Ramos (cell line): ENCODE measurements around the gene MRPL14.

ENCODE experiments used
- in situ Hi-C: fragments of 300-500 bp; cut with MboI; formaldehyde crosslinking; loops from one replicate; pipeline ENCODE4 v1.14.3; 2022; ENCODE audit warnings: low sequenced_read_pairs; ENCODE audit not compliant: unreplicated experiment

MRPL14 gene

GRCh38 chr6:44127186-44128019 lies at the start of gene MRPL14, which contains the start of gene TMEM63B:
TSS of gene MRPL14 (minus strand) at chr6:44127452. CDS start at chr6:44116611, 10,841 bp downstream.
TSS of gene TMEM63B (plus strand) at chr6:44127554. CDS start at chr6:44134585, 7,031 bp downstream.
- in situ Hi-C loops, result no loop called here

- in situ Hi-C loops, result no loop called here
Observed at GRCh38 chr6:44176130-44176761, 49.0 kb upstream of the MRPL14 start.

GRCh38 chr6:44172731-44173500 lies 45.7 kb upstream of the MRPL14 start:
- in situ Hi-C loops, result loop anchor here (25.0 kb wide), 1 partner anchor 164 kb away; the partner anchor contains the start of gene SPATS1

- in situ Hi-C loops, result loop anchor here (25.0 kb wide), 1 partner anchor 165 kb away; the partner anchor contains the start of gene SPATS1
Observed at GRCh38 chr6:44171899-44172546, 44.8 kb upstream of the MRPL14 start.

- in situ Hi-C loops, result loop anchor here (5.0 to 25.0 kb wide), 2 partner anchors 77 to 167 kb away; partner anchors contain the start of genes HSP90AB1 and SPATS1
Observed at GRCh38 chr6:44169886-44170570, 42.8 kb upstream of the MRPL14 start.

GRCh38 chr6:44169154-44169553 lies 41.9 kb upstream of the MRPL14 start:
- in situ Hi-C loops, result loop anchor here (5.0 to 25.0 kb wide), 2 partner anchors 78 to 168 kb away; partner anchors contain the start of genes HSP90AB1 and SPATS1

GRCh38 chr6:44167567-44167966 lies 40.3 kb upstream of the MRPL14 start:
- in situ Hi-C loops, result loop anchor here (5.0 to 25.0 kb wide), 2 partner anchors 80 to 170 kb away; partner anchors contain the start of genes HSP90AB1 and SPATS1

GRCh38 chr6:44166591-44167184 lies 39.4 kb upstream of the MRPL14 start:
- in situ Hi-C loops, result loop anchor here (5.0 to 25.0 kb wide), 2 partner anchors 81 to 171 kb away; partner anchors contain the start of genes HSP90AB1 and SPATS1

- in situ Hi-C loops, result loop anchor here (5.0 to 25.0 kb wide), 2 partner anchors 81 to 171 kb away; partner anchors contain the start of genes HSP90AB1 and SPATS1
Observed at GRCh38 chr6:44166116-44166515, 38.9 kb upstream of the MRPL14 start.

- in situ Hi-C loops, result loop anchor here (25.0 kb wide), 1 partner anchor 174 kb away; the partner anchor contains the start of gene SPATS1
Observed at GRCh38 chr6:44162876-44163625, 35.8 kb upstream of the MRPL14 start.

- in situ Hi-C loops, result loop anchor here (25.0 kb wide), 1 partner anchor 175 kb away; the partner anchor contains the start of gene SPATS1
Observed at GRCh38 chr6:44161997-44162338, 34.7 kb upstream of the MRPL14 start.

GRCh38 chr6:44158770-44159228 lies 31.5 kb upstream of the MRPL14 start, which contains the start of gene CAPN11:
TSS of gene CAPN11 (plus strand) at chr6:44158820. CDS start at chr6:44158849, 29 bp downstream.
- in situ Hi-C loops, result loop anchor here (25.0 kb wide), 1 partner anchor 179 kb away; the partner anchor contains the start of gene SPATS1

- in situ Hi-C loops, result loop anchor here (25.0 kb wide), 1 partner anchor 180 kb away; the partner anchor contains the start of gene SPATS1
Observed at GRCh38 chr6:44157152-44157521, 29.9 kb upstream of the MRPL14 start.

- in situ Hi-C loops, result loop anchor here (25.0 kb wide), 1 partner anchor 181 kb away; the partner anchor contains the start of gene SPATS1
Observed at GRCh38 chr6:44156494-44157151, 29.4 kb upstream of the MRPL14 start.

GRCh38 chr6:44154067-44154466 lies 26.8 kb upstream of the MRPL14 start:
- in situ Hi-C loops, result loop anchor here (5.0 to 25.0 kb wide), 2 partner anchors 67 to 183 kb away; partner anchors contain the start of gene SPATS1

- in situ Hi-C loops, result loop anchor here (5.0 to 25.0 kb wide), 2 partner anchors 65 to 185 kb away; partner anchors contain the start of gene SPATS1
Observed at GRCh38 chr6:44152533-44152932, 25.3 kb upstream of the MRPL14 start.

GRCh38 chr6:44152109-44152461 lies 24.8 kb upstream of the MRPL14 start:
- in situ Hi-C loops, result loop anchor here (5.0 to 25.0 kb wide), 2 partner anchors 65 to 185 kb away; partner anchors contain the start of gene SPATS1
